Inferior parietal cortex (tissue), 1 donor: Measurements from ENCODE around the gene OR2T33.
"Not testable (repeated sequence)": the region's sequence is repeated elsewhere in the genome, so short reads cannot be mapped to it uniquely, and the experiment has no call there.

ENCODE experiments used
- DNase-seq: peaks from one replicate; pipeline ENCODE4 v3.0.0-alpha.2; 2016; ENCODE audit errors: extremely low spot score

OR2T33 gene, protein sequence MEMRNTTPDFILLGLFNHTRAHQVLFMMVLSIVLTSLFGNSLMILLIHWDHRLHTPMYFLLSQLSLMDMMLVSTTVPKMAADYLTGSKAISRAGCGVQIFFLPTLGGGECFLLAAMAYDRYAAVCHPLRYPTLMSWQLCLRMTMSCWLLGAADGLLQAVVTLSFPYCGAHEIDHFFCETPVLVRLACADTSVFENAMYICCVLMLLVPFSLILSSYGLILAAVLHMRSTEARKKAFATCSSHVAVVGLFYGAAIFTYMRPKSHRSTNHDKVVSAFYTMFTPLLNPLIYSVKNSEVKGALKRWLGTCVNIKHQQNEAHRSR

DNA sequence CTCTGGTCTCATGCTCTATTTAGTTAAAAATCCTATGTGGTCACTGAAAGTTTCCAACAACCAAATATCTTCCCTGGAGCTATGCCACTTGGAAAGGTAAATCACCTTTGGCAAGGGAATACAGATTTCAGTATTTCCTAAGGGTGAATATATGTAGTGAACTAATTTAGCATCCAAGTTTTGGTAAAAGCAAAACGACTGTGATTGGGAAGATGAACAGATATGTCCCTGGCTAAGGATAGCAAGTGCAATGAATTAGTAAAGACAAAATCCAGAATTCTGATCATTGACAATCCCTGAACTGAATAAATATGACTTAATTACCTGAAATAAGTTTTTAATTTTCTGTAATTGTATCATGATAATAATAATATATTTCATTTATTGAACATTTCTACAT, at the start of gene OR2T33:
OR2T33 (minus strand) TSS at position 101 of the 400 bp plus-strand sequence. CDS start 4,162 bp downstream, outside the sequence.
- no peak for DNase-seq

DNA sequence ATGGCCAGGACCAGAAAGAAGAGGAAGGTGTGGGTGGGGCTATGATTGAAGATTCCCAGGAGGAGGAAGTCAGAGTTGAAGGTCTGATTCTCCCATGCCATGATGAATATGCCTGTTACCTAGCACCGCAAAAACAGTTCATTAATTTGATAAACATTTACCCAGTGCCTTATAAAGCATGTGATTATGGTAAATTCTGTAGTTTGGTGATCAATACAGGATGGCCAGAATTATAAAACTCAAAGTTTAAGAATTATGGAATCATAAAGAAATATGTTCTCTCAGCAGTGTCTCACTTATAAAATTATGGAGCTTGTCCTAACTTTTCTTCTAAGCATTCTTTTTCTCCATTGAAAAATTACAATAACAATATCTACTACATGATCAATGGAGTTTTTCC, 46.7 kb upstream of the OR2T33 start, which contains the start of gene OR2M7:
OR2M7 (minus strand) TSS at position 101 of the 400 bp plus-strand sequence; CDS start at position 101, 0 bp downstream.
- DNase-seq = no peak

DNA sequence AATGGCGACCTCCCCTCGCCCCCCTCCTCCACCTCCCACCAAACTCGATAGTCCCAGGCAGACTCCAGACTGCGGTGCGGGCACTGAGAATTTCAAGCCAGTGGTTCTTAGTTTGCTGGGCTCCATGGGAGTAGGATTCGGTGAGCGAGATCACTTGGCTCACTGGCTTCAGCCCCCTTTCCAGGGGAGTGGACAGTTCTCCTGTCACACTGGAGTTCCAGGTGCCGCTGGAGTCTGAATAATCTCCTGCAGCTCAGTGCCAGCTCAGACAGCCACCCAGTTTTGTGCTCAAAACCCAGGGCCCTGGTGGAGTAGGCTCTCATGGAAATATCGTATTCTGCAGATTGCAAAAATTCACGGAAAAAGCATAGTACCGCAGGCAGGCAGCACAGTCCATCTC, 39.0 kb upstream of the OR2T33 start:
- no peak for DNase-seq

DNA sequence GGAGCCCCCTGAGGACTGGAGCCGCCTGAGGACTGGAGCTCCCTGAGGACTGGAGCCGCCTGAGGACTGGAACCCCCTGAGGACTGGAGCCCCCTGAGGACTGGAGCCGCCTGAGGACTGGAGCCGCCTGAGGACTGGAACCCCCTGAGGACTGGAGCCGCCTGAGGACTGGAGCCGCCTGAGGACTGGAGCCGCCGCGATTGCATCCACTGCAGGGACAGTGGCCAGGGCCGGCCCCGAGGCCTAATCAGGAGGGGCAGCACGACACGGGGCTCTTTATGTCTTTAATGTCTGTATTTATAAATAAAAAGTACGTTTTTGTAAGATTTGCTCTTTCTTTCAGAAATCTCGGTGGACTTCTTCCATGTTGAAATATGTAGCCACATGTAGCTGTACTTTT, 29.0 kb upstream of the OR2T33 start:
- DNase-seq = not testable (repeated sequence)

DNA sequence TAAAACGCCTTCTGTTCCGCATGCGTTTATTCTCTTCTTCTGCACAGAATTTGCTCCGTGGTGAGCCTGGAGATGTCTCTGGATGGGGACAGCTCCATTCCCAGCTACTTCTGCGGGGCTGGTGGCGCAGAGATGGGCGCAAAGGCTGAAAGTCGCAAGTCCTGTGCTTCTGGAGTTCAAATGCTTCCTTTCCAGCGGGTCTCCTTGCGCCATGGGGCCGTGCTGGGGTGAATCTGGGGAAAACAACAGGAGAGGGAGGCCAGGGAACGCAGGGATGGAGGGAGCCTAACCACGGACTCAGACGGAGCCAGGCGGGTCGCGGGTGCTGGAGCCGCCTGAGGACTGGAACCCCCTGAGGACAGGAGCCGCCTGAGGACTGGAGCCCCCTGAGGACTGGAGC, 28.3 kb upstream of the OR2T33 start:
- DNase-seq = no peak

DNA sequence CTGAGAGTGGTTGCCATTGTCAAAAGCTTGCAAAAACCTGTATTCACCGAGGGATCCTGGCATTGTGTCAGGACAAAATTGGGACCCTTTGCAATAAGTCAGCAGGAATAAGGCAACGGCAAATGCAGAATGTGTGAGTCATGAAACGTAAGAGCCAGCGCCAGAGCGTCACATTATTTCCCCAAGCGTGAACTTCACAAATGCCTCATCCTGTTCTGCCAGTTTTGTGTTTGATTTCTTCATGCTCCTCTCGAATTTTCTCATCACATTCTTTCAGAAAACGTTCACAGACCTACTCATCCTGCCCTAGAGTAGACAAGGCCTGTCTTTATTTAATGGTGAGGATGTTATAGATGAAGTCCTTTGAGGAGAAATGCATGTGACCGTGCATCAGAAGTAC, 27.9 kb upstream of the OR2T33 start:
- DNase-seq = not testable (repeated sequence)

DNA sequence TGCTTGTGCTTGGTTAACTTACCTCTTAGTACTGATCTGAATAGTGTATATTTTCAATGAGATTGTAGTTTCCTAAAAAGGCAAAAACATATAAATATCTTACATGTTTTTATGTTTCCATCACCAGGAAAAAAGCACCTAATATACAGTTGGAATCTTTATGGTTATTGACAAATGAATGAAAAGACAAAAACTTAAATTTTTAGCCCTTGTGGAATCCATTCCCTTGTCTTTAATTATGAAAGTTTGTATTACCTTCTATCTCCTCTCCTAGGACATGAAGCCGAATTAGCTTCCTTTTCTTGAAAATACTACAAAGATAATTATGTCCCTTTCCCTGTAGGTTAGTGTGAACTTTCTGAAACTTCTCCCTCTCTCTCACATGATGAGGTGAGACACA, 25.5 kb upstream of the OR2T33 start, which contains the start of gene OR2T12:
OR2T12 (minus strand) TSS at position 101 of the 400 bp plus-strand sequence. CDS start 7,846 bp downstream, outside the sequence.
- DNase-seq = no peak

DNA sequence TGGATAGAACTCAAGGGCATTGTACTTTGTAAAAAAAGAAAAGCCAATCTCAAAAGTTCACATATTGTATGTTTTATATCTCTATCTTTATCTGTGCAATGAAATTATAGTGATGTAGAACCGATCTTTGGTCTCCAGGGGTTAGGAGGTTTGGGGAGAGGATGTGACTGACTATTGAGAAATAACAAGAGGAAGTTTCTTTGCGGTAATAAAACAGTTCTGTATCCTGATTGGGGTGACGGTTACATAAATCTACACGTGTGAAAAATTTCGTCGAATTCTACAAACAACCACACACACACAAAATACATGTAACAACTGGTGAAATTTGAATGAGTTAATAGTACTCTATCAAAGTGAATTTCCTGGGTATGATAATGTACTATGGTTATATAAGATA, 10.6 kb upstream of the OR2T33 start:
- DNase-seq = no peak

DNA sequence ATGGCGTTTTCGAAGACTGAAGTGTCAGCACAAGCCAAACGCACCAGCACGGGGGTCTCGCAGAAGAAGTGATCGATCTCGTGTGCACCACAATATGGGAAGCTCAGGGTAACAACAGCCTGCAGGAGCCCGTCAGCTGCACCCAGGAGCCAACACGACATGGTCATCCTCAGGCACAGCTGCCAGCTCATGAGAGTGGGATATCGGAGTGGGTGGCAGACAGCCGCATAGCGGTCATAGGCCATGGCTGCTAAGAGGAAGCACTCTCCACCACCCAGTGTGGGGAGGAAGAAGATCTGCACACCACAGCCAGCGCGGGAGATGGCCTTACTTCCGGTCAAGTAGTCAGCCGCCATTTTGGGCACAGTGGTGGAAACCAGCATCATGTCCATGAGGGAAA, 4.6 kb downstream of the OR2T33 start:
- not testable (repeated sequence) for DNase-seq

DNA sequence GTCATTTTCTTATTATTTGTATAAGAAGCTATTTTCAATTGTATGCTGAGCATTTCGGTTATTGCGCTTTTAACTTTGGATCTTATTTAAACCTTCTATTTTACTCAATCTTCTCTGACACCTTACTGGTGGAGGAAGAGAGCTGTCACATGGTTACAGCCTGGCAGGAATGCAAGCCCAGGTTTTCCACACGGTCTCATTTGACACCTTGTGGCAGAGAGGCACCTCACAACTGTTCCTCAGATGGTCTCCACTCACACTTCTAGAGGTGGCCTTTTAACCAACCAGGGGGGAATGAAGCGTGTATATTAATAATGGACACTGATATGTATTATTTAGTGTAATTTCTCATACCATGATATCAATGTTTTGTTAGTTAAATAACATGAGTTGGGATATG, 9.6 kb downstream of the OR2T33 start:
- DNase-seq = no peak

DNA sequence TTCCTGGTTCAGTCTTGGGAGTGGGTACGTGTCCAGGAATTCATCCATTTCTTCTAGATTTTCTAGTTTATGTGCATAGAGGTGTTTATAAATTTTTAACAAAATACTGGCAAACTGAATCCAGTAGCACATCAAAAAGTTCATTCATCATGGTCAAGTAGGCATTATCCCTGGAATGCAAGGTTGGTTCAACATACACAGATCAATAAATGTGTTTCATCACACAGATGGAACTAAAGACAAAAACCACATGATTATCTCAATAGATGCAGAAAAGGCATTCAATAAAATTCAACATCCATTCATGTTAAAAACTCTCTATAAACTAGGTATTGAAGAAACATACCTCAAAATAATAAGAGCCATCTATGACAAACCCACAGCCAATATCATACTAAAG, 18.5 kb downstream of the OR2T33 start:
- DNase-seq = not testable (repeated sequence)

DNA sequence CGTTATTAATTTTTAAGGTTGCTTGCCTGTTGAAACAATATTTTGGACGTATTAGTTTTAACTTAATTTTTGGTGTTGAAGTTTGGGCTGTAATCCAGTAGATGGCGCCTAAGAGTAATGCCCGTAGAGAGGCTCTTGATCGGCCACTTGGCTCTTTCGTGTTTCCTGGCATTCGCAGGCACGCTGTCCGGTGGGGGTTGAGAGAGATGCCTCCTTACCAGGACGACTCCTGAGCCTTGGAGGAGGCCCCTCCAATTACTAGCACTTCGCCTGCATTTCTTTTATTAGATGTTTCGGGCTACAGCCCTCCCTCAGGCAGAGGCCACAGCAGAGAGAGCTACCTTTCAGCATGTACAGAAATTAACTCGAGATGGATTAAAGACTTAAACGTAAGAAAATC, 34.6 kb downstream of the OR2T33 start:
- DNase-seq = peak; percentile 55

DNA sequence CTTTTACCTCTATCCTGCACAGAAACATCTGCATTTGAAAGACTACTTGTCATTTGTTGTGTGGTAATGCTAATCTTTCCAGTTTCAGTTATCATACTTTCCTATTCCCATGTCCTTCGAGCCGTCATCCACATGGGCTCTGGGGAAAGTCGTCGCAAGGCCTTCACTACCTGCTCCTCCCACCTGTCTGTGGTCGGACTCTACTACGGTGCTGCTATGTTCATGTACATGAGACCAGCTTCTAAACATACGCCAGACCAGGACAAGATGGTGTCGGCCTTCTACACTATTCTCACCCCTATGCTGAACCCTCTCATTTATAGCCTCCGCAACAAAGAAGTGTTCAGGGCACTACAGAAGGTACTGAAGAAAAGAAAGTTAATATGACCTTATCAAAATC, 38.3 kb downstream of the OR2T33 start:
- DNase-seq = no peak

DNA sequence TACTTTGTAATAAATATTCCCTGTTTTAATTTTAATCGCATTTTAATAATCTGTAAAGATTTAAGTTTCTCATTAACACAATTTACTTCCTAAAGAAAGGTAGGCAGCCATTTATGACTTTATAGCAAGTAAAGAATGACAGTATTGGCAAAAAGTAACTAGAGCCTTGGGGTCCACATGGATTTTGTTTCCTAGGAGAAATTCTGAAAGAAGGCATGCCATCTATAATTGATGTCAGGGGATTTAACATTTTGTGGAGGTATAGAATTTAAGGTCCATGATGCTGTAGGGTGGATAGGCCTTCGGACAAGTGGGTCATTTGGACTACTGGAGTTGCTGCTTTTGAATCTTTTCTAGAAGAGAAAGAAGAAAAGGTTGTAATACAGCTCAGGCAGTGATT, 46.7 kb downstream of the OR2T33 start, which contains the start of gene OR2M4:
OR2M4 (plus strand) TSS at position 301 of the 400 bp plus-strand sequence. CDS start 7,512 bp downstream, outside the sequence.
- no peak for DNase-seq

DNA sequence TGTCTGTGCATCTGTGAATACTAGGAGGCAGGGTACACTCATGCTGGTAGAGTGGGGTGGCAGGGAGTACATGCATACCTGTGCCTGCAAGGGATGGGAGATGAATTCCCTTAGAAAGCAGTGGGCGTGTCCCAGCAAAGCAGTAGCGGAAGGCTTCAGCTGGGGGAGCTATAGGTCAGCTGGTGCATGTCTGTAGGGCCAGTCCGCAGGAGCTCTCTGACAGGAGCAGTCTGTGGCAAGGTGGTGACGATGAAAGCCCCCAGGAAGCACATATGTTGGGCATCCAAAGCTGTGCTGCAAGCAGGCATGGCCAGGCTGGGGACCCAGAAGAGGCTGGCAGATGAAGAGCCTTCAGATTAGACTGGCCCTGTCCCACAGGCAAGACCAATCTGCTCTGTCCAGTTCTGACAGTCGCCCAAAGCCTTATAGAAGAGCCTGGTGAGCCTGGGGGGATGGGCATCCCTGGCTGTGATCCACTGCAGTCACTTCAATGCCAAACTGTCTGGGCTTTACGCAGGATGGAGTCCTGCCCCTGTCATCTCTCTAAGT, 48.3 kb downstream of the OR2T33 start:
- DNase-seq = no peak

DNA sequence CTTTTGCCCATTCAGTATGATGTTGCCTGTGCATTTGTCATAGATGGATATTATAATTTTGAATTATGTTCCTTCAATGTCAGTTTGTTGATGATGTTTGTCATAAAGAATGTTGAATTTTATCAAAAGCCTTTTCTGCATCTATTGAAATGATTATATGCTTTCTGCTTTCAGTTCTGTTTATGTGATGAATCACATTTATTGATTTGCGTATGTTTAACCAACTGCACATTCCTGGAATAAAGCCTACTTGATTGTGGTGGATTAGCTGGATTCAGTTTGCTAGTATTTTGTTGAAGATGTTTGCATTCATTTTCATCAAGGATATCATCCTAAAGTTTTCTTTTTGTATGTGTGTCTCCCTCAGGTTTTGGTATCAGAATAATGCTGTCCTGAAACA, 52.2 kb downstream of the OR2T33 start:
- DNase-seq = no peak
